ENCODE results near the gene HSD3B7. TPM values are rescaled to one million over a fixed set of nuclear protein-coding genes. Genes with fewer than 3 reads are reported as not detected.
"Not testable (repeated sequence)": the region's sequence is repeated elsewhere in the genome, so short reads cannot be mapped to it uniquely, and the experiment has no call there.

The HSD3B7 gene
- total RNA-seq, 1 donor from 2014 or later: 14.5 TPM

DNA sequence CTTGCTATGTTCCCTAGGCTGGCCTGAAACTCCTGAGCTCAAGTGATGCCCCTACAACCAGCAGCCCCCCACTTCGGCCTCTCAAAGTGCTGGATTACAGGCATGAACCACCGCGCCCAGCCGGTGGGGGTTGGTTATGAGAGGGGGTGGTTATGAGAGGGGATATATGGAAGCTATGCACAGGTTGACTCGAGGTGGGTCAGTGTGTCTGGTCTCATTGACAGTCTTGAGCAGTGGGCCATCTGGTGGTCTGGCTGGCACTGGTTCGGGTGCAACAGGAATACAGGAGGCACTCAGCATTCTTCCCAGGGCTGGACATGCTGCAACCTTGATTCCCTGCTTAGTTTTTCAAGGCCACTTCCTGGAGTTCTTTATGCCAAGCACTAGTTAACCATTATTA, 31.0 kb downstream of the HSD3B7 start:
- H3K27ac ChIP-seq: no peak overlapping the region
- no peaks in the 10 kb centered on the region for H3K36me3 ChIP-seq
- H3K4me3 ChIP-seq: no peak overlapping the region
- intact Hi-C loops (cut with DNase I): no loop called here
- no peak for DNase-seq (ENCODE audit: extremely low spot score in 2 of 2)
- no peaks in the 10 kb centered on the region for H3K27me3 ChIP-seq
- TF ChIP-seq, protein P1, sequence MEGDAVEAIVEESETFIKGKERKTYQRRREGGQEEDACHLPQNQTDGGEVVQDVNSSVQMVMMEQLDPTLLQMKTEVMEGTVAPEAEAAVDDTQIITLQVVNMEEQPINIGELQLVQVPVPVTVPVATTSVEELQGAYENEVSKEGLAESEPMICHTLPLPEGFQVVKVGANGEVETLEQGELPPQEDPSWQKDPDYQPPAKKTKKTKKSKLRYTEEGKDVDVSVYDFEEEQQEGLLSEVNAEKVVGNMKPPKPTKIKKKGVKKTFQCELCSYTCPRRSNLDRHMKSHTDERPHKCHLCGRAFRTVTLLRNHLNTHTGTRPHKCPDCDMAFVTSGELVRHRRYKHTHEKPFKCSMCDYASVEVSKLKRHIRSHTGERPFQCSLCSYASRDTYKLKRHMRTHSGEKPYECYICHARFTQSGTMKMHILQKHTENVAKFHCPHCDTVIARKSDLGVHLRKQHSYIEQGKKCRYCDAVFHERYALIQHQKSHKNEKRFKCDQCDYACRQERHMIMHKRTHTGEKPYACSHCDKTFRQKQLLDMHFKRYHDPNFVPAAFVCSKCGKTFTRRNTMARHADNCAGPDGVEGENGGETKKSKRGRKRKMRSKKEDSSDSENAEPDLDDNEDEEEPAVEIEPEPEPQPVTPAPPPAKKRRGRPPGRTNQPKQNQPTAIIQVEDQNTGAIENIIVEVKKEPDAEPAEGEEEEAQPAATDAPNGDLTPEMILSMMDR (IDR thresholded peaks at IDR 0.05): no peak
- no peak for TF ChIP-seq POLR2A (IDR thresholded peaks at IDR 0.05)
- TF ChIP-seq POLR2AphosphoS5 (IDR thresholded peaks at IDR 0.05; ENCODE audit: insufficient read depth in 1 of 2, low read depth in 1 of 2): no peak
- H3K9me3 ChIP-seq: no peaks in the 10 kb centered on the region
- H3K4me1 ChIP-seq: no peaks in the 10 kb centered on the region

DNA sequence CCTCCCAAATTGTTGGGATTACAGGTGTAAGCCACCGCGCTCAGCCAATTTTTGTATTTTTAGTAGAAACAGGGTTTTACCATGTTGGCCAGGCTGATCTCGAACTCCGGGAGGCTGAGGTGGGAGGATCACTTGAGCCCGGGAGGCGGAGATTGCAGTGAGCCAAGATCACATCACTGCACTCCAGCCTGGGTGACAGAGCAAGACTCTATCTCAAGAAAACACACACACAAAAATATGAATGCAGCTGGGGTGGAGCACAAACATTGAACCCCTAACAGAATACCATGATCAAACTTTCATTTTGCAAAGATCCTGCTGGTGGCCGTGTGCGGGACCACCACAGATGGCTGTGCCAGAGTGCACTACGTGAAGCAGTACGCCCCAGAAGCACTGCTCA, 32.7 kb downstream of the HSD3B7 start:
- H3K27ac ChIP-seq; H3K4me3 ChIP-seq; H3K9me3 ChIP-seq; intact Hi-C loops (cut with DNase I); H3K4me1 ChIP-seq; DNase-seq (ENCODE audit: extremely low spot score in 2 of 2); H3K27me3 ChIP-seq; H3K36me3 ChIP-seq: not testable (repeated sequence)

DNA sequence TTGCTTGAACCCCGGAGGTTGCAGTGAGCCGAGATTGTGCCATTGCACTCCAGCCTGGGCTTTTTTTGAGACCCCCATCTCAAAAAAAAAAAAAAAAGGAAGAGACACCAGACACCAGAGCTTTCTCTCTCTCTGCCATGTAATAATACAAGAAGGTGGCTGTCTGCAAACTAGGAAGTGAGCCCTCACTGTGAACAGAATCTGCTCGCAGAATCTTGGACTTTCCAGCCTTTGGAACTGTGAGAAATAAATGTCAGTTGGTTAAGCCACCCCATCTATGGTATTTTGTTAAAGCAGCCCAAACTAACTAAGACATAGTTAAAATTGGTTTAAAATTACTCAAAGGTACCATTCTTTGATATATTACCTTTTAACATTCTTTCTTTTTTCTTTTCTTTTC, 35.5 kb downstream of the HSD3B7 start:
- no peaks in the 10 kb centered on the region for H3K27me3 ChIP-seq
- no peak for DNase-seq (ENCODE audit: extremely low spot score in 2 of 2)
- intact Hi-C loops (cut with DNase I): no loop called here
- H3K36me3 ChIP-seq: no peaks in the 10 kb centered on the region
- H3K4me3 ChIP-seq: no peak overlapping the region
- TF ChIP-seq, protein P1 (IDR thresholded peaks at IDR 0.05): no peak
- no peak for TF ChIP-seq POLR2AphosphoS5 (IDR thresholded peaks at IDR 0.05; ENCODE audit: insufficient read depth in 1 of 2, low read depth in 1 of 2)
- no peak for TF ChIP-seq POLR2A (IDR thresholded peaks at IDR 0.05)
- H3K4me1 ChIP-seq: no peaks in the 10 kb centered on the region
- no peak overlapping the region for H3K27ac ChIP-seq
- no peaks in the 10 kb centered on the region for H3K9me3 ChIP-seq

DNA sequence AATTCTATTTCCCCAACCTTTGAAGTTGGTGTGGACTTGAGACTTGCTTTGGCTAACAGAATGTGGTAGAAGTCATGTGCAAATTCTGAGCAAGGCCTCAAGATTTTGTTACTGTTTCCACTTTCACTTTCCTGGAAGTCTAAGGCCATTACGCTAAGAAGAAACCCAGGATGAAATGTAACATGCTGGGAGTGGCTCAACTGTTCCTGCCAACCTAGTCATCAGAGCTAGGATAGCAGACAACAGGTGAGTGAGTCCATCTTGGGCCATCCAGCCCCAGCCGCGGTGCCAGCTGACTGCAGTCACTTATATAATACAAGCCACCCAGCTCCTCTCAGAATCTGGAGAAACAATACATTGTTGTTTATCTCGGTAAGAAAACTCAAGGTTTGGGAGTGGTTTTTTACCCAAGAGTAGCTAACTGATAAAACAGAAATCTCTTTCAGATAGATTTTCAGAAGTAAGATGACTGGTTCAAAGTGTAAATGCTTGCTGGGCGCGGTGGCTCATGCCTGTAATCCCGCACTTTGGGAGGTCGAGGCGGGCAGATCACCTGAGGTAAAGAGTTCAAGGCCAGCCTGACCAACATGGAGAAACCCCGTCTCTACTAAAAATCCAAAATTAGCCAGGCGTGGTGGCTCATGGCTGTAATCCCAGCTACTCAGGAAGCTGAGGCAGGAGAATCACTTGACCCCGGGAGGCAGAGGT, 37.7 kb downstream of the HSD3B7 start:
- H3K27ac ChIP-seq: no peak overlapping the region
- TF ChIP-seq, protein P1 (IDR thresholded peaks at IDR 0.05): no peak
- no peaks in the 10 kb centered on the region for H3K27me3 ChIP-seq
- no peaks in the 10 kb centered on the region for H3K9me3 ChIP-seq
- no peak overlapping the region for H3K4me3 ChIP-seq
- DNase-seq (ENCODE audit: extremely low spot score in 2 of 2): no peak
- intact Hi-C loops (cut with DNase I): no loop called here
- no peaks in the 10 kb centered on the region for H3K36me3 ChIP-seq
- H3K4me1 ChIP-seq: no peaks in the 10 kb centered on the region

DNA sequence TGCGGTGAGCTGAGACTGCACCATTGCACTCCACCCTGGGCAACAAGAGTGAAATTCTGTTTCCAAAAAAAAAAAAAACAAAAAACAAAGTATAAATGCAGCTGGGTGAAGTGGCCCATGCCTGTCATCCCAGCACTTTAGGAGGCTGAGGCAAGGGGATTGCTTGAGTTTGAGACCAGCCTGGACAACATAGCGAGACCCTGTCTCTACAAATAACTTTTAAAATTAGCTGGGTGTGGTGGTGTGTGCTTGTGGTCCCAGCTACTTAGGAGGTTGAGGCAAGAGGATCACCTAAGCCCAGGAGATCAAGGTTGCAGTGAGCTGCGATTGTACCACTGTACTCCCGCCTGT, 38.2 kb downstream of the HSD3B7 start:
- Histone ChIP-seq H3K9me3 (no peaks in the 10 kb centered on the region), H3K36me3 (no peaks in the 10 kb centered on the region), H3K4me3 (no peak overlapping the region), H3K27me3 (no peaks in the 10 kb centered on the region), H3K4me1 (no peaks in the 10 kb centered on the region), H3K27ac (no peak overlapping the region)
- no peak for TF ChIP-seq POLR2AphosphoS5 (IDR thresholded peaks at IDR 0.05; ENCODE audit: insufficient read depth in 1 of 2, low read depth in 1 of 2)
- no peak for TF ChIP-seq POLR2A (IDR thresholded peaks at IDR 0.05)
- TF ChIP-seq, protein P1 (IDR thresholded peaks at IDR 0.05): no peak
- DNase-seq (ENCODE audit: extremely low spot score in 2 of 2): no peak
- intact Hi-C loops (cut with DNase I): no loop called here
